GM12865 (cell line): ENCODE data around the gene SNX9.

Experiments used
- DNase-seq: peaks from one replicate; pipeline ENCODE4 v3.0.0; 2010; ENCODE audit warnings: low read depth
- H3K4me3 ChIP-seq: 2 replicates; pipeline ENCODE4 v1.5.1; 2011; ENCODE audit warnings: mild to moderate bottlenecking, low read depth, low read length, control low read depth
- CTCF ChIP-seq: IDR thresholded peaks from 2 replicates; pipeline ENCODE4 v1.5.1; 2011; ENCODE audit warnings: low read length, control low read depth, low read depth, inconsistent platforms; ENCODE audit not compliant: insufficient read depth; ENCODE audit errors: missing control alignments

Gene SNX9

GRCh38 chr6:157974341-157974894 lies 151.4 kb downstream of the SNX9 start:
- TF ChIP-seq CTCF, result no peak
- no peak for DNase-seq
- no peak overlapping the region for H3K4me3 ChIP-seq

GRCh38 chr6:157974967-157975366 lies 151.9 kb downstream of the SNX9 start:
- DNase-seq, result no peak
- no peak overlapping the region for H3K4me3 ChIP-seq
- no peak for TF ChIP-seq CTCF

- no peak for TF ChIP-seq CTCF
- no peak for DNase-seq
Observed at GRCh38 chr6:157975456-157975855, 152.4 kb downstream of the SNX9 start.

GRCh38 chr6:157976345-157977175 lies 153.5 kb downstream of the SNX9 start:
- no peak for TF ChIP-seq CTCF
- H3K4me3 ChIP-seq, result no peak overlapping the region
- no peak for DNase-seq

More at GRCh38 chr6:157975456-157975855, 152.4 kb downstream of the SNX9 start:
- no peak overlapping the region for H3K4me3 ChIP-seq

- no peak for DNase-seq
- no peak overlapping the region for H3K4me3 ChIP-seq
- no peak for TF ChIP-seq CTCF
Observed at GRCh38 chr6:157977176-157977804, 154.2 kb downstream of the SNX9 start.

GRCh38 chr6:157978021-157978783 lies 155.2 kb downstream of the SNX9 start:
- no peak for DNase-seq
- no peak overlapping the region for H3K4me3 ChIP-seq
- no peak for TF ChIP-seq CTCF
